PFSK-1 (cell line): ENCODE data around the gene SURF2.

Experiments
- FOXP2 ChIP-seq: optimal IDR thresholded peaks from 2 replicates; pipeline ENCODE3; 2011; ENCODE audit warnings: borderline replicate concordance, control low read depth, inconsistent platforms; ENCODE audit not compliant: insufficient read depth; ENCODE audit errors: extremely low read length, extremely low read depth
- POLR2AphosphoS5 ChIP-seq: IDR thresholded peaks from 2 replicates; pipeline ENCODE4 v1.6.1; 2012; ENCODE audit warnings: low read depth, mild to moderate bottlenecking, control low read depth, low read length, moderate library complexity
- SIN3A ChIP-seq: IDR thresholded peaks from 2 replicates; pipeline ENCODE4 v1.6.1; 2012; ENCODE audit warnings: mild to moderate bottlenecking, low read length, moderate library complexity, borderline replicate concordance; ENCODE audit not compliant: insufficient read depth
- TAF1 ChIP-seq: IDR thresholded peaks from 2 replicates; pipeline ENCODE4 v1.6.1; 2012; ENCODE audit warnings: low read length, control low read depth, borderline replicate concordance; ENCODE audit not compliant: insufficient read depth
- TF ChIP-seq, protein P1 (sequence below), 2 experiments: IDR thresholded peaks; 2 replicates each; pipeline versions ENCODE4 v1.6.1 to v1.8.0; 2011 to 2012; ENCODE audit warnings: low read depth in 2 of 2, low read length in 2 of 2, control low read depth in 1 of 2, inconsistent platforms in 1 of 2, mild to moderate bottlenecking in 1 of 2, moderate library complexity in 1 of 2; ENCODE audit not compliant: insufficient read depth in 1 of 2

DNA sequence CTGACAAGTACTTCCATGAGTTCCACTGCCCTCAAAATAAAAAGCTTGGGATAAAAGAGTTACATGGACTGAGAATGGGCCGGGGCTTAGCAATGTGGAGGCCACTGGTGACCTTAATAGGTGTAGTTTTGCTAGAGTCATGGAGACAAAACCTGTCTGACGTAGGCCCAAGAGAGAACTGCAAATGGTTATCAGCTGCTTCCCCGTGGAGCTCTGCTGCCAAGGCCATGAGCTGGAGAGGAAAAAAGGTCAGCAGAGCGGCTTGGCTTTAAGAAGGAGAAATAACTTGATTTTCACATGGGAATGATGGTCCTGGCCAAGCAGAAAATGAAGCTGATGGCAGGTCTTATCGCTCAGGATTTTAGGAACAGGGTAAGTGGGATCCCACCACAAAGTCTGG is 16.7 kb upstream of the SURF2 start:
- TF ChIP-seq POLR2AphosphoS5 = no peak
- TF ChIP-seq, protein P1, sequence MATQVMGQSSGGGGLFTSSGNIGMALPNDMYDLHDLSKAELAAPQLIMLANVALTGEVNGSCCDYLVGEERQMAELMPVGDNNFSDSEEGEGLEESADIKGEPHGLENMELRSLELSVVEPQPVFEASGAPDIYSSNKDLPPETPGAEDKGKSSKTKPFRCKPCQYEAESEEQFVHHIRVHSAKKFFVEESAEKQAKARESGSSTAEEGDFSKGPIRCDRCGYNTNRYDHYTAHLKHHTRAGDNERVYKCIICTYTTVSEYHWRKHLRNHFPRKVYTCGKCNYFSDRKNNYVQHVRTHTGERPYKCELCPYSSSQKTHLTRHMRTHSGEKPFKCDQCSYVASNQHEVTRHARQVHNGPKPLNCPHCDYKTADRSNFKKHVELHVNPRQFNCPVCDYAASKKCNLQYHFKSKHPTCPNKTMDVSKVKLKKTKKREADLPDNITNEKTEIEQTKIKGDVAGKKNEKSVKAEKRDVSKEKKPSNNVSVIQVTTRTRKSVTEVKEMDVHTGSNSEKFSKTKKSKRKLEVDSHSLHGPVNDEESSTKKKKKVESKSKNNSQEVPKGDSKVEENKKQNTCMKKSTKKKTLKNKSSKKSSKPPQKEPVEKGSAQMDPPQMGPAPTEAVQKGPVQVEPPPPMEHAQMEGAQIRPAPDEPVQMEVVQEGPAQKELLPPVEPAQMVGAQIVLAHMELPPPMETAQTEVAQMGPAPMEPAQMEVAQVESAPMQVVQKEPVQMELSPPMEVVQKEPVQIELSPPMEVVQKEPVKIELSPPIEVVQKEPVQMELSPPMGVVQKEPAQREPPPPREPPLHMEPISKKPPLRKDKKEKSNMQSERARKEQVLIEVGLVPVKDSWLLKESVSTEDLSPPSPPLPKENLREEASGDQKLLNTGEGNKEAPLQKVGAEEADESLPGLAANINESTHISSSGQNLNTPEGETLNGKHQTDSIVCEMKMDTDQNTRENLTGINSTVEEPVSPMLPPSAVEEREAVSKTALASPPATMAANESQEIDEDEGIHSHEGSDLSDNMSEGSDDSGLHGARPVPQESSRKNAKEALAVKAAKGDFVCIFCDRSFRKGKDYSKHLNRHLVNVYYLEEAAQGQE (IDR thresholded peaks at IDR 0.05; ENCODE audit: insufficient read depth in 1 of 2, low read depth in 2 of 2, low read length in 2 of 2) = no peak
- no peak for TF ChIP-seq FOXP2
- no peak for TF ChIP-seq TAF1
- TF ChIP-seq SIN3A = no peak
